GM12892 (cell line): ENCODE measurements around the gene PRF1.

Source experiments
- DNase-seq: peaks from one replicate; pipeline ENCODE4 v3.0.0; 2011; ENCODE audit not compliant: insufficient read length
- FAIRE-seq: peaks from 2 replicates; lab custom pipeline; 2011; peaks lifted over from hg19 to GRCh38; lab: Jason Lieb, UNC
- POLR2A ChIP-seq: IDR thresholded peaks from 2 replicates; pipeline ENCODE4 v1.6.1; 2011; ENCODE audit warnings: low read depth, low read length, control low read depth
- POLR2AphosphoS5 ChIP-seq: IDR thresholded peaks from 2 replicates; pipeline ENCODE4 v1.6.1; 2011; ENCODE audit warnings: low read depth, low read length, control low read depth
- TAF1 ChIP-seq: IDR thresholded peaks from 2 replicates; pipeline ENCODE4 v1.6.1; 2011; ENCODE audit warnings: low read depth, mild to moderate bottlenecking, control low read depth, low read length, borderline replicate concordance

Gene PRF1

DNA sequence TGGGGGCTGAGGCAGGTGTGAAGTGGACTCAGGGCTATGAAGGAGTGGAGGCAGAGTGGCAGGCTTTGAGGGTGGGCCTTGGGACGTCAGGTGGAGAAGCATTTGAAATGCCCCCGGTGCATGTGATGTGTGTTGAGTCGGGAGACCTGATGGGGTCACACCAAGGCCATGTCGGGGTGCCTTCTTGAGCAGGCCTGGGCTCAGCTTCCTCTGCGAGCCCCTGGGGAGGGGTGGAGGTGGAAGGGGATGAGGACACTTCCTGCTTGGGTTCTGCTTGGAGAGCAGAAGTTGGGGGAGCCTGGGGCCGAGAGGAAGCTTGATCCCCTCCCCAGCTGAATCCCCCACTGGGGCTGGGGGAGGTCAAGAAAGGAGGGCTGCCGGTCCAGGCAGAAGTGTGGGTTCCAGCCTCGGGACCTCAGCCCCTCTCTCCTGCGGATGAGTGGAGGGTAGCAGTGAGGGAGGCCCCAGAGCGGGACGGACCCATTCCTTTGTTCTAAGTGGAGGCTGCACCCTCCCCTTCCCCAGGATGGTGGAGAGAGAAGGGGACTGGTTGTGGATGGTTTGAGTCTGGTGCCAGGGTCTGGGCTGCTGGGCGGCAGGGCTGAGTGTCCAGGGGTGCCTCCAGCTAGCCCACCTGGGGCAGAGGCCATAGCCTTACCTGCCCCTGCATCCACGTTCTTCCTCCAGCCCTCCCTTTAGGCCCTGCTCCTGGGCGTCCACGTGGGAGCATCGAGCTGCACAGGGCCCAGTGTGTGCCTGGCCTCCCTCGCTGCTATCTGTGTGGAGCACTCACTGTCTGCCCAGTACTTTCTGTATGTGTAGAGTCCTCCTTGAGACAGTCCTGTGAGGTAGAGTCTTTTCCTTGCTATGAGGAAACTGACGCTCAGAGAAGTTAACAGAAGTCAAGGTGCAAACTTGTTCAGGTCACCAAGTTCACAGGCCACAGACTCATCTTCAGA lies 36.7 kb downstream of the PRF1 start:
- FAIRE-seq (no peak), DNase-seq (no peak)
- no peak for TF ChIP-seq POLR2AphosphoS5
- TF ChIP-seq POLR2A: no peak
- TF ChIP-seq TAF1: no peak

- no peak for FAIRE-seq
- no peak for DNase-seq
- no peak for TF ChIP-seq POLR2AphosphoS5
- no peak for TF ChIP-seq TAF1
Measured at GRCh38 chr10:70564901-70565351, 37.6 kb downstream of the PRF1 start.

- no peak for DNase-seq
- FAIRE-seq: no peak
- TF ChIP-seq TAF1: no peak
- no peak for TF ChIP-seq POLR2AphosphoS5
- TF ChIP-seq POLR2A: no peak
Measured at GRCh38 chr10:70564113-70564725, 38.3 kb downstream of the PRF1 start.

DNA sequence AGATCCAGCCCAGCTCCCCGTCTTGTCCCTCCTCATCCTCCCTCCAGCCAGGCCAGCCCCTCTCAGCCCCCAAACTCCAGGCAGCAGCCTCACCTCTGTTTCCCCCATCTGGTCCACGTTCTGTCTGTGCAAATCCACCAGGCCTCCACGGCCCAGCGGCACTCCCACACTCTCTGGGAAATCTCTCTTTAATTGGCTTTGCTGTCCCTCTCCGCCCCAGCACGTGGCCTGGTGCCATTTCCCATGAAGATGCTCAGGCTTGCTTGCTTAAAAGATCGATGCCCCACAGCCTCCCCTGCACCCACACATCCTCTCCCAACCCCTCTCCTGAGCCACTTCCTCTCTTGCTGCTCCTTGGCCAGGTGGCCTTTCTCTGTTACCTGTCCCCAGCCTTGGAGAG lies 39.3 kb downstream of the PRF1 start:
- TF ChIP-seq TAF1 (no peak), POLR2AphosphoS5 (no peak), POLR2A (no peak)
- no peak for FAIRE-seq
- no peak for DNase-seq

DNA sequence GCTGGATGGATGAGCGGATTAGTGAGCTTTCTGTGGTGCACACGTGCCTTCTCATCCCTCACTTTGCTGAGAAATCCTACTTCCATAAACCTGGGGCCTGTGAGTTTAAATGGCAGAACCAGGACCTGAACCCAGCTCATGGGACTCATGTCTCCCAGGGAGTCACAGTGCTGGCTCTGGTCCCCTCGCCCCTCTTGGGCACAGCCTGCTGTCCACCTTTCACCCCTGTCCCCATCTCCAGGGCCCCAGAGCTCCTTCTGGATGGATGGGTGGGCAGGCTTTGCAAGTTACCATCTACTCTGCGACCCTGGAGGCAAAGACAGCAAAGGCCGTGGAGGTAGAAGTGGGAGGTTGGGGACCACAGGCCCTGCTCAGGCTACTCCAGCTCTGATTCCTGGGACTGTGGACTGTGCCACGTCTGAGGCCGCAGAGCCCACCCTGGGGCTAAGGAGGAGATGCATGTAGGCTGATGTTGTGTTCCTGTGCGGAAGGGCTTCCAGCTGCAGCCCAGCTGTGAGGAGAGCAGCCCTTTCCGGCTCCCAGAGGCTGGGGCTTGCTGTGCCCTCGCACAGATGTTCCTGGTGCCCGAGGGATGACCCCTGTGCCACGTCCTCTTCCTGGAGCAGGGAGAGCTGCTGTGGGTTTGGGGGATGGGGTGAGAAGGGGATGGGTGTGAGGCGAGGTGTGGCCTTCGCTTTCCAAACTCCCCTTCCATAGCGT lies 40.3 kb downstream of the PRF1 start:
- no peak for TF ChIP-seq POLR2A
- no peak for TF ChIP-seq TAF1
- TF ChIP-seq POLR2AphosphoS5: no peak
- DNase-seq (no peak), FAIRE-seq (no peak)

- TF ChIP-seq POLR2AphosphoS5 (no peak), POLR2A (no peak), TAF1 (no peak)
- FAIRE-seq (no peak), DNase-seq (no peak)
Measured at GRCh38 chr10:70561558-70561957, 41.0 kb downstream of the PRF1 start.

GRCh38 chr10:70561070-70561469 lies 41.5 kb downstream of the PRF1 start:
- no peak for DNase-seq
- FAIRE-seq: no peak
- no peak for TF ChIP-seq POLR2A
- no peak for TF ChIP-seq POLR2AphosphoS5
- TF ChIP-seq TAF1: no peak

GRCh38 chr10:70560511-70560941 lies 42.0 kb downstream of the PRF1 start:
- FAIRE-seq (no peak), DNase-seq (no peak)
- TF ChIP-seq POLR2A (no peak), TAF1 (no peak), POLR2AphosphoS5 (no peak)

GRCh38 chr10:70559861-70560260 lies 42.7 kb downstream of the PRF1 start:
- DNase-seq: no peak
- FAIRE-seq: no peak
- no peak for TF ChIP-seq POLR2A
- no peak for TF ChIP-seq POLR2AphosphoS5
- TF ChIP-seq TAF1: no peak

DNA sequence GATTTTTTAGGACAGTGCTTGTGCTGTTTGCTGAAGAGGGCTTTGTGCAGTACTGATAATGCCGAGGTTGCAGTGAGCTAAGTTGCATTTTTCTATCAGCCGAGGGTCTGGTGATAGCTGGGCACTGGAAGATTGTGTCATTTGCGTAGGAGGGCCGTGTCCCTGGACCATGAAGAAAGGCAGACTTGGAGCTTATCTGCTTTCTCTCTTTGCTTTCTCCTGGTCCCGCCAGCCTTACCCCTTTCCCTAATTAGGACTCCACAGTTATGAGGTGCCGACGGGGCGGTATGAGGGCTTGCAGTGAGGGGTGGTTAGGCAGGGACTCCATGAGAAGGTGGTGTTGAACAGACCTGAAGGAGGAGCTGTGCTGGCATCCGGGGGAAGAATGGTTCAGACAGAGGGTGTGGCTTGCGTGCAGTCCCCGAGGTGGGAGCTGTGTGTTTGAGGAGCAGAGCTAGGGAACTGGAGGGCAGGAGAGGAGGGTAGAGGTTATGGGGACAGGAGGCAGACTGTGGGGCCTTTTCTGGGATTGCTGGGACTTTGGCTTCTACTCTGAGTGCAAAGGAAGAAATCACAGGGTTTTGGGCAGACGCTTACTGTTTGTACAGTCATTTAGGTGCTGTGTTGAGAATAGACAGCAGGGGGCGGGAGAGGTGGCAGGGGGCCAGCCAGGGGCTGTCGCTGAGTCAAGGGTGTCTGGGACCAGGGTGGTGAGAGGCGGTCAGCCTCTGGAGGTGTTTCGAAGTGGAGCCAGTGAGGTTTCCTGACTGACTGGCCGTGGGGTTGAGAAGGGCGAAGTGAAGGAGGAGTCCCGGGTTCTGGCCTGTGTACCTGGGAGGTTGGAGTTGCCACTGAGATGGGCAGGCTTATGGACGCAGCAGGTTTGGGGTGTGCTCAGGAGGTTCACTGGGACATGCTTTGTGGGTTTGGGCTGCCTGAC lies 43.4 kb downstream of the PRF1 start:
- no peak for TF ChIP-seq TAF1
- TF ChIP-seq POLR2A: no peak
- TF ChIP-seq POLR2AphosphoS5: no peak
- DNase-seq: peak; percentile 56
- FAIRE-seq: peak; percentile 21

- no peak for FAIRE-seq
- no peak for DNase-seq
- TF ChIP-seq POLR2AphosphoS5: no peak
- TF ChIP-seq TAF1: no peak
- TF ChIP-seq POLR2A: no peak
Measured at GRCh38 chr10:70558295-70558694, 44.2 kb downstream of the PRF1 start.
